Measurements from ENCODE around the gene CENPX.
A peak's percentile ranks its signal among the peaks of the same experiment; 100 is the strongest.

CENPX gene

GRCh38 chr17:82055023-82055964 lies 32.6 kb upstream of the CENPX start:
- DNase-seq (no peak), ATAC-seq (no peak)

GRCh38 chr17:82054351-82055022 lies 31.8 kb upstream of the CENPX start:
- ATAC-seq (no peak), DNase-seq (no peak)

GRCh38 chr17:82053556-82054263 lies 31.0 kb upstream of the CENPX start:
- no peak for ATAC-seq

GRCh38 chr17:82053130-82053529 lies 30.5 kb upstream of the CENPX start:
- DNase-seq (no peak), ATAC-seq (no peak)

More at GRCh38 chr17:82053556-82054263, 31.0 kb upstream of the CENPX start:
- no peak for DNase-seq

- ATAC-seq = no peak
- no peak for DNase-seq
Observed at GRCh38 chr17:82052638-82053059, 30.0 kb upstream of the CENPX start.

- ATAC-seq (peak; percentile 76), DNase-seq (peak; percentile 92)
Observed at GRCh38 chr17:82051776-82052637, 29.3 kb upstream of the CENPX start, which contains the start of the genes GPS1 and RFNG. Gene GPS1, plus strand, starts transcription at chr17:82051898. Its CDS starts 34 bp downstream, at chr17:82051932. Gene RFNG, minus strand, starts transcription at chr17:82051811. Its CDS starts 45 bp downstream, at chr17:82051766.

GRCh38 chr17:82050761-82051641 lies 28.3 kb upstream of the CENPX start:
- ATAC-seq (no peak), DNase-seq (no peak)

- no peak for DNase-seq
- no peak for ATAC-seq
Observed at GRCh38 chr17:82050152-82050760, 27.6 kb upstream of the CENPX start.

GRCh38 chr17:82049521-82049971 lies 26.9 kb upstream of the CENPX start:
- ATAC-seq (no peak), DNase-seq (no peak)

- DNase-seq = no peak
- no peak for ATAC-seq
Observed at GRCh38 chr17:82049106-82049505, 26.4 kb upstream of the CENPX start.

GRCh38 chr17:82048571-82048971 lies 25.9 kb upstream of the CENPX start:
- ATAC-seq = no peak
- no peak for DNase-seq

GRCh38 chr17:82047914-82048570 lies 25.4 kb upstream of the CENPX start:
- ATAC-seq (no peak), DNase-seq (no peak)

- DNase-seq (no peak), ATAC-seq (no peak)
Observed at GRCh38 chr17:82047379-82047778, 24.7 kb upstream of the CENPX start.

- no peak for DNase-seq
- ATAC-seq = no peak
Observed at GRCh38 chr17:82046903-82047302, 24.2 kb upstream of the CENPX start.

GRCh38 chr17:82045936-82046484 lies 23.3 kb upstream of the CENPX start:
- ATAC-seq = no peak

GRCh38 chr17:82043507-82043906 lies 20.8 kb upstream of the CENPX start:
- no peak for DNase-seq
- ATAC-seq = no peak

More at GRCh38 chr17:82045936-82046484, 23.3 kb upstream of the CENPX start:
- DNase-seq = no peak

- ATAC-seq = no peak
Observed at GRCh38 chr17:82042649-82043048, 20.0 kb upstream of the CENPX start.

GRCh38 chr17:82041144-82041814 lies 18.6 kb upstream of the CENPX start:
- ATAC-seq (no peak), DNase-seq (no peak)

More at GRCh38 chr17:82042649-82043048, 20.0 kb upstream of the CENPX start:
- DNase-seq = no peak
